Neural progenitor cell (in vitro differentiated cells): ENCODE measurements around the gene ZNF785.

Experiments used
- EZH2 ChIP-seq: fragments of 200-600 bp; sonication (generic); IDR thresholded peaks from 2 replicates; pipeline ENCODE4 v1.6.1; 2017; ENCODE audit warnings: antibody characterized with exemption, mild to moderate bottlenecking, moderate library complexity
- TF ChIP-seq, protein P1 (sequence below): fragments of 200-600 bp; sonication (generic); IDR thresholded peaks from 2 replicates; pipeline ENCODE4 v1.5.1; 2017; ENCODE audit warnings: antibody characterized with exemption, mild to moderate bottlenecking

DNA sequence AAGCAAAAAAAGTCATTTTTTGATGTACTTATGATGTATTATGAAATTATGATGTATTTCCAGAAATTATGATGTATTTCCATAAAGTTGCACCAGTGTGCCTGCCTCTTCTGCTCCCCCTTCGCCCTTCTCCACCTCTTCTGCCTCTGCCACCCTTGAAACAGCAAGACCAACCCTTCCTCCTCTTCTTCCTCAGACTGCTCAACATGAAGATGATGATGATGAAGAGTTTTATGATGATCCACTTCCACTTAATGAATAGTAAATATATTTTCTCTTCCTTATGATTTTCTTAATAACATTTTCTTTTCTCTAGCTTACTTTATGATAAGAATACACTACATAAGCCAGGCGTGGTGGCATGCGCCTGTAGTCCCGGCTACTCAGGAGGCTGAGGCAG lies 7.4 kb upstream of the ZNF785 start:
- TF ChIP-seq, protein P1, sequence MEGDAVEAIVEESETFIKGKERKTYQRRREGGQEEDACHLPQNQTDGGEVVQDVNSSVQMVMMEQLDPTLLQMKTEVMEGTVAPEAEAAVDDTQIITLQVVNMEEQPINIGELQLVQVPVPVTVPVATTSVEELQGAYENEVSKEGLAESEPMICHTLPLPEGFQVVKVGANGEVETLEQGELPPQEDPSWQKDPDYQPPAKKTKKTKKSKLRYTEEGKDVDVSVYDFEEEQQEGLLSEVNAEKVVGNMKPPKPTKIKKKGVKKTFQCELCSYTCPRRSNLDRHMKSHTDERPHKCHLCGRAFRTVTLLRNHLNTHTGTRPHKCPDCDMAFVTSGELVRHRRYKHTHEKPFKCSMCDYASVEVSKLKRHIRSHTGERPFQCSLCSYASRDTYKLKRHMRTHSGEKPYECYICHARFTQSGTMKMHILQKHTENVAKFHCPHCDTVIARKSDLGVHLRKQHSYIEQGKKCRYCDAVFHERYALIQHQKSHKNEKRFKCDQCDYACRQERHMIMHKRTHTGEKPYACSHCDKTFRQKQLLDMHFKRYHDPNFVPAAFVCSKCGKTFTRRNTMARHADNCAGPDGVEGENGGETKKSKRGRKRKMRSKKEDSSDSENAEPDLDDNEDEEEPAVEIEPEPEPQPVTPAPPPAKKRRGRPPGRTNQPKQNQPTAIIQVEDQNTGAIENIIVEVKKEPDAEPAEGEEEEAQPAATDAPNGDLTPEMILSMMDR: no peak
- TF ChIP-seq EZH2: no peak
